Sigmoid colon (tissue), 4 donors: Measurements from ENCODE around the gene SMDT1.

Source experiments
- EP300 ChIP-seq, 4 donors: sonication (generic); formaldehyde crosslinking; IDR thresholded peaks; one replicate each; pipeline ENCODE4 v1.6.1; 2017; ENCODE audit warnings: antibody characterized with exemption in 4 of 4
- POLR2A ChIP-seq, 2 donors: fragments of 450-650 bp; IDR thresholded peaks; one replicate each; pipeline ENCODE4 v1.6.1; 2016; ENCODE audit warnings: antibody characterized with exemption in 2 of 2, mild to moderate bottlenecking in 2 of 2, moderate library complexity in 2 of 2
- TF ChIP-seq, protein P1 (sequence below), 4 experiments: fragments of 450-650 bp in 3 of 4; fragments of 200-600 bp in 1 of 4; IDR thresholded peaks; one replicate each; pipeline ENCODE4 v1.5.1; 2016 to 2019; ENCODE audit warnings: antibody characterized with exemption in 4 of 4, mild to moderate bottlenecking in 3 of 4, moderate library complexity in 2 of 4

GRCh38 chr22:42080287-42080686 is 787 bp downstream of the SMDT1 start:
- TF ChIP-seq EP300 (IDR thresholded peaks at IDR 0.05) (no peak), POLR2A (IDR thresholded peaks at IDR 0.05) (no peak)
- TF ChIP-seq, protein P1, sequence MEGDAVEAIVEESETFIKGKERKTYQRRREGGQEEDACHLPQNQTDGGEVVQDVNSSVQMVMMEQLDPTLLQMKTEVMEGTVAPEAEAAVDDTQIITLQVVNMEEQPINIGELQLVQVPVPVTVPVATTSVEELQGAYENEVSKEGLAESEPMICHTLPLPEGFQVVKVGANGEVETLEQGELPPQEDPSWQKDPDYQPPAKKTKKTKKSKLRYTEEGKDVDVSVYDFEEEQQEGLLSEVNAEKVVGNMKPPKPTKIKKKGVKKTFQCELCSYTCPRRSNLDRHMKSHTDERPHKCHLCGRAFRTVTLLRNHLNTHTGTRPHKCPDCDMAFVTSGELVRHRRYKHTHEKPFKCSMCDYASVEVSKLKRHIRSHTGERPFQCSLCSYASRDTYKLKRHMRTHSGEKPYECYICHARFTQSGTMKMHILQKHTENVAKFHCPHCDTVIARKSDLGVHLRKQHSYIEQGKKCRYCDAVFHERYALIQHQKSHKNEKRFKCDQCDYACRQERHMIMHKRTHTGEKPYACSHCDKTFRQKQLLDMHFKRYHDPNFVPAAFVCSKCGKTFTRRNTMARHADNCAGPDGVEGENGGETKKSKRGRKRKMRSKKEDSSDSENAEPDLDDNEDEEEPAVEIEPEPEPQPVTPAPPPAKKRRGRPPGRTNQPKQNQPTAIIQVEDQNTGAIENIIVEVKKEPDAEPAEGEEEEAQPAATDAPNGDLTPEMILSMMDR (IDR thresholded peaks at IDR 0.05) = no peak
